Mesenchymal stem cell (in vitro differentiated cells and primary cell): ENCODE measurements around the gene TUT7.
A peak's percentile ranks its signal among the peaks of the same experiment; 100 is the strongest.

Experiments used
- DNase-seq: peaks from one replicate; pipeline ENCODE4 v3.0.0-alpha.2; 2013
- H2AFZ ChIP-seq: one replicate; pipeline ENCODE4 v1.6.1; 2013; ENCODE audit warnings: low read depth, mild to moderate bottlenecking, control low read depth, inconsistent platforms, low read length, moderate library complexity
- H2AK5ac ChIP-seq: 2 replicates; pipeline ENCODE4 v1.6.1; 2013; ENCODE audit warnings: low read length, moderate library complexity, mild to moderate bottlenecking, inconsistent platforms; ENCODE audit not compliant: severe bottlenecking
- H2BK120ac ChIP-seq: one replicate; pipeline ENCODE4 v1.6.1; 2013; ENCODE audit warnings: low read depth, mild to moderate bottlenecking, inconsistent platforms, low read length, moderate library complexity
- H2BK12ac ChIP-seq, 2 experiments: one replicate each; pipeline ENCODE4 v1.6.1; 2013; ENCODE audit warnings: inconsistent platforms in 2 of 2, low read length in 2 of 2, mild to moderate bottlenecking in 2 of 2, moderate library complexity in 2 of 2, control low read depth in 1 of 2
- H2BK15ac ChIP-seq: one replicate; pipeline ENCODE4 v1.6.1; 2013; ENCODE audit warnings: mild to moderate bottlenecking, low read depth, inconsistent platforms; ENCODE audit not compliant: poor library complexity, severe bottlenecking
- H2BK5ac ChIP-seq: 2 replicates; pipeline ENCODE4 v1.6.1; 2013; ENCODE audit warnings: low read depth, mild to moderate bottlenecking, low read length, control low read depth, inconsistent platforms; ENCODE audit not compliant: poor library complexity, severe bottlenecking
- H3K14ac ChIP-seq, 2 experiments: one replicate each; pipeline ENCODE4 v1.6.1; 2013; ENCODE audit warnings: inconsistent platforms in 2 of 2, low read length in 2 of 2, control low read depth in 1 of 2, mild to moderate bottlenecking in 1 of 2, moderate library complexity in 1 of 2
- H3K18ac ChIP-seq, 2 experiments: one replicate each; pipeline ENCODE4 v1.6.1; 2013; ENCODE audit warnings: inconsistent platforms in 2 of 2, low read length in 2 of 2, control low read depth in 1 of 2, low read depth in 1 of 2, mild to moderate bottlenecking in 1 of 2
- H3K23ac ChIP-seq, 2 experiments: one replicate each; pipeline ENCODE4 v1.6.1; 2013; ENCODE audit warnings: inconsistent platforms in 2 of 2, low read length in 2 of 2, mild to moderate bottlenecking in 2 of 2, moderate library complexity in 2 of 2, control low read depth in 1 of 2
- H3K27ac ChIP-seq: 2 replicates; pipeline ENCODE4 v1.5.1; 2013; ENCODE audit warnings: mild to moderate bottlenecking, moderate library complexity, low read length, control low read depth, inconsistent platforms; ENCODE audit not compliant: poor library complexity, severe bottlenecking
- H3K27me3 ChIP-seq, 2 experiments: 2 replicates each; pipeline versions ENCODE4 v1.6.1 to v1.7.0; 2013; ENCODE audit warnings: low read length in 2 of 2, mild to moderate bottlenecking in 2 of 2, moderate library complexity in 2 of 2, control low read depth in 1 of 2, inconsistent platforms in 1 of 2; ENCODE audit not compliant: control insufficient read depth in 1 of 2, insufficient read depth in 1 of 2
- H3K36me3 ChIP-seq, 2 experiments: 2 replicates each; pipeline versions ENCODE4 v1.6.1 to v1.7.0; 2013; ENCODE audit warnings: low read length in 2 of 2, control low read depth in 1 of 2, inconsistent platforms in 1 of 2, low read depth in 1 of 2, mild to moderate bottlenecking in 1 of 2; ENCODE audit not compliant: insufficient read depth in 2 of 2, control insufficient read depth in 1 of 2
- H3K4ac ChIP-seq, 2 experiments: one replicate each; pipeline ENCODE4 v1.6.1; 2013; ENCODE audit warnings: inconsistent platforms in 2 of 2, low read length in 2 of 2, mild to moderate bottlenecking in 2 of 2, moderate library complexity in 2 of 2, control low read depth in 1 of 2, low read depth in 1 of 2
- H3K4me1 ChIP-seq: 2 replicates; pipeline ENCODE4 v1.6.1; 2013; ENCODE audit warnings: low read depth, low read length, control low read depth; ENCODE audit not compliant: control insufficient read depth, insufficient read depth
- H3K4me2 ChIP-seq: 2 replicates; pipeline ENCODE4 v1.6.1; 2013; ENCODE audit warnings: low read length, mild to moderate bottlenecking, inconsistent platforms; ENCODE audit not compliant: poor library complexity, severe bottlenecking
- H3K4me3 ChIP-seq, 2 experiments: 2 replicates each; pipeline versions ENCODE4 v1.5.1 to v1.7.0; 2013; ENCODE audit warnings: low read length in 2 of 2, mild to moderate bottlenecking in 2 of 2, control low read depth in 1 of 2, low read depth in 1 of 2; ENCODE audit not compliant: insufficient read depth in 1 of 2
- H3K79me1 ChIP-seq: replicated peaks from 2 replicates; pipeline ENCODE4 v1.6.1; 2013; ENCODE audit warnings: mild to moderate bottlenecking, control low read depth, low read length, inconsistent platforms; ENCODE audit not compliant: poor library complexity, severe bottlenecking
- H3K9ac ChIP-seq: 2 replicates; pipeline ENCODE4 v1.7.0; 2013; ENCODE audit warnings: mild to moderate bottlenecking, low read length, moderate library complexity
- H3K9me3 ChIP-seq: 2 replicates; pipeline ENCODE4 v1.7.0; 2013; ENCODE audit warnings: mild to moderate bottlenecking, low read length; ENCODE audit not compliant: control insufficient read depth
- H4K8ac ChIP-seq: one replicate; pipeline ENCODE4 v1.6.1; 2013; ENCODE audit warnings: inconsistent platforms, mild to moderate bottlenecking, low read length, moderate library complexity
- H4K91ac ChIP-seq: one replicate; pipeline ENCODE4 v1.6.1; 2013; ENCODE audit warnings: mild to moderate bottlenecking, low read length, inconsistent platforms
- WGBS: methylation state at CpG from one replicate; pipeline ENCODE4 v1.1.7; 2013; ENCODE audit warnings: mixed read lengths; 5-methylcytosine and 5-hydroxymethylcytosine counted together

TUT7 gene

DNA sequence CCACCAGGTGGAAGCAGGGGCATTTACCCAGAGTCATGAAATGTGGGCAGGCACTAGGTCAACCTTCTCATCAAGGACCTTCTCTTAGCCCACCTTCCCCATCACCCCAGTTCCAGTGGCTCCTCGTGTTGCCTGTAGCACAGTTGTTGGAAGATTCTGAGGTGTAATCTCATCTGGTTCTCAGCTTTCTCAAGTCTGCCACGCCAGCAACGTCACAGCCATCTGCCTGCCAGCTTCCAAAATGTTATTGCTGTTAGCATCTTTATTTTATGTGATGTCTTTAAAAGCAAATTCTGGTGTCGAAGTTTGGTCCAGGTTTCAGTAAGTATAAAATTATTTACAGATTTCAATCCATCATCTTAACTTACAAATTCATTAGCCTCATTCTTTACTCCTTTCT lies 105.5 kb downstream of the TUT7 start:
- no peaks in the 10 kb centered on the region for H3K36me3 ChIP-seq
- H2BK120ac ChIP-seq = no peak overlapping the region
- no peaks in the 10 kb centered on the region for H3K27me3 ChIP-seq
- no peak overlapping the region for H2AK5ac ChIP-seq
- no peak overlapping the region for H3K27ac ChIP-seq
- H3K14ac ChIP-seq = no peak overlapping the region
- peaks cover 2% of the 10 kb centered on the region for H3K4me1 ChIP-seq
- no peak overlapping the region for H2AFZ ChIP-seq
- H3K9ac ChIP-seq = no peak overlapping the region
- no peak overlapping the region for H3K18ac ChIP-seq
- no peak overlapping the region for H4K8ac ChIP-seq
- no peak overlapping the region for H2BK5ac ChIP-seq
- no peaks in the 10 kb centered on the region for H3K9me3 ChIP-seq
- H2BK12ac ChIP-seq = no peak overlapping the region
- H2BK15ac ChIP-seq = no peak overlapping the region
- no peak overlapping the region for H3K4me2 ChIP-seq
- no peak overlapping the region for H4K91ac ChIP-seq
- 96% methylated on average over 3 of the region's 4 CpGs for WGBS
- H3K23ac ChIP-seq = no peak overlapping the region
- H3K79me1 ChIP-seq = no peaks in the 10 kb centered on the region
- no peak for DNase-seq
- H3K4ac ChIP-seq = no peak overlapping the region
- H3K4me3 ChIP-seq = no peak overlapping the region

DNA sequence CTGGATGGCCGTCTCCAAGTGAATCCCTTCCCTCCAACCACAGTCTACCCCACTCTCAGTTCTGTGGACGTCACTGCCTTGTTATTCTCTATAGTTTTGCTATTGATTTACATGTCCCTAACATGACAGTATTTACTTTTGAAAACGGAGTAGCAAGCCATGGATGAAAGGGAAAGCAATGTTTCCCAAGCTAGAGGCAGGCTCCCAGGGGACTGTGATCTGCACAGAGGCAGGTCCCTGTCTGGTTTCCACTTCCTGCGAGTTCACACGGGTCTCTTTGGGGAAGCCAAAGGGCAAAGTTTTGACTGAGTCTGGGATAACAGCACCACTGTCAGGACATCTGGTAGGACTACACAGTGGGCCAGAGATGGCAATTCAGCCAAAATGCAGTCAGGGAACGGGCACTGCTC lies 107.5 kb downstream of the TUT7 start:
- Histone ChIP-seq H3K14ac (no peak overlapping the region), H3K23ac (no peak overlapping the region), H2BK5ac (no peak overlapping the region), H3K36me3 (no peaks in the 10 kb centered on the region), H4K8ac (no peak overlapping the region), H2BK12ac (no peak overlapping the region), H3K4me2 (no peak overlapping the region), H3K18ac (no peak overlapping the region), H3K79me1 (no peaks in the 10 kb centered on the region), H3K27me3 (no peaks in the 10 kb centered on the region), H2AK5ac (no peak overlapping the region), H2BK120ac (no peak overlapping the region), H2AFZ (no peak overlapping the region), H3K9ac (peak overlapping the region; percentile 7), H3K4me1 (peaks cover 2% of the 10 kb centered on the region), H3K4ac (no peak overlapping the region), H3K9me3 (no peaks in the 10 kb centered on the region), H2BK15ac (no peak overlapping the region), H3K27ac (no peak overlapping the region), H4K91ac (no peak overlapping the region), H3K4me3 (peak overlapping the region in 1 of 2 experiments; percentile 46)
- WGBS = 22% methylated on average over 5 of the region's 6 CpGs
- peak; percentile 75 for DNase-seq

DNA sequence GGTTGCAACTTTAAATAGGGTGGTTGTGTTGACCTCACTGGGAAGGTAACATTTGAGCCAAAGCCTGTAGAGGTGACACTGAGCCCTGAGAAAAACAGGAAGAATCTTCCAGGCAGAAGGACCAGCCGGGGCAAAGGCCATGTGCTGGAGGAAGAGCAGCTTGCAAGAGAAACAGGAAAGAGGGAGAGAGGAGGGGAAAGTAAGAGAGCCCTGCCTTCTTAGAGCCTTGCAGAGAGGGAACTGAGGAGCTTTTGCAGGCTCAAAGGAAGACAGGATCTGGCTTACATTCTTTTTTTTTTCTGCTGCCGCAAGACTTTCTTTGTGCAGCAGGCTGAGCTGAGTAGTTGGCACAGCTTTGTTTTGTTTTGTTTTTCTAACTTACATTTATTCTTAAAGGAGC lies 112.1 kb downstream of the TUT7 start:
- H3K4me1 ChIP-seq = peaks cover 2% of the 10 kb centered on the region
- H2AK5ac ChIP-seq = no peak overlapping the region
- H3K4ac ChIP-seq = no peak overlapping the region
- H3K4me3 ChIP-seq = no peak overlapping the region
- no peak overlapping the region for H2BK120ac ChIP-seq
- DNase-seq = peak; percentile 10
- no peak overlapping the region for H3K9ac ChIP-seq
- no peaks in the 10 kb centered on the region for H3K9me3 ChIP-seq
- WGBS = 18% methylated on average over 1 of the region's 2 CpGs
- H3K36me3 ChIP-seq = no peaks in the 10 kb centered on the region
- no peak overlapping the region for H3K27ac ChIP-seq
- H3K79me1 ChIP-seq = no peaks in the 10 kb centered on the region
- no peak overlapping the region for H4K8ac ChIP-seq
- no peaks in the 10 kb centered on the region for H3K27me3 ChIP-seq
- no peak overlapping the region for H2BK12ac ChIP-seq
- H3K23ac ChIP-seq = no peak overlapping the region
- H3K14ac ChIP-seq = no peak overlapping the region
- no peak overlapping the region for H3K4me2 ChIP-seq
- no peak overlapping the region for H3K18ac ChIP-seq
- H2BK15ac ChIP-seq = no peak overlapping the region
- H2BK5ac ChIP-seq = no peak overlapping the region
- no peak overlapping the region for H4K91ac ChIP-seq
- H2AFZ ChIP-seq = no peak overlapping the region

DNA sequence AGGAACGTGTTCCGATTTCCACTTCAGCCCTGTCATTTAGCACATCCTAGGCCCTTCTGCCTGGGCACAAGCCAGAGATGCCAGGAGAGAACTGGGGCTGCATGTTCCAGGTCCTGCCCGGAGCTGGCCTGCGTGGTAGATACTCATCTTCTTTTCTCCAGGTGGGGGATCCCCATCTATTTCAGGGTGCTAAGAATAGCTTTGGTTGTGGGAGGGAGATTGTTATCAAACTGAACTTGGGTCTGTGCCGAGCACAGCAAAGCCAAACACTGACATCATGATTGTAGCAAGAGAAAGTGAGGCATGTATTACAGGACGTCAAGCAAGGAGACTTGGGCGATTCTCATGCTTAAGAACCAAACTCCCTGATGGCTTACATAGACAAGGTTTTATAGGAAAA lies 113.0 kb downstream of the TUT7 start:
- H3K18ac ChIP-seq = no peak overlapping the region

More for the DNA sequence above, 113.0 kb downstream of the TUT7 start:
- no peak overlapping the region for H2BK15ac ChIP-seq
- no peak overlapping the region for H3K23ac ChIP-seq
- no peak overlapping the region for H2BK120ac ChIP-seq
- no peak overlapping the region for H3K4ac ChIP-seq
- H3K27me3 ChIP-seq = no peaks in the 10 kb centered on the region
- H2BK12ac ChIP-seq = no peak overlapping the region
- no peaks in the 10 kb centered on the region for H3K79me1 ChIP-seq
- DNase-seq = no peak
- H2AFZ ChIP-seq = no peak overlapping the region
- no peak overlapping the region for H3K4me3 ChIP-seq
- no peak overlapping the region for H3K9ac ChIP-seq
- 93% methylated on average over 7 of the region's 7 CpGs for WGBS
- H3K36me3 ChIP-seq = no peaks in the 10 kb centered on the region
- H2AK5ac ChIP-seq = no peak overlapping the region
- H3K4me2 ChIP-seq = no peak overlapping the region
- no peaks in the 10 kb centered on the region for H3K4me1 ChIP-seq
- no peak overlapping the region for H3K14ac ChIP-seq
- no peak overlapping the region for H4K8ac ChIP-seq
- no peak overlapping the region for H2BK5ac ChIP-seq
- no peak overlapping the region for H4K91ac ChIP-seq
- no peaks in the 10 kb centered on the region for H3K9me3 ChIP-seq
- H3K27ac ChIP-seq = no peak overlapping the region
